A549 (cell line): ENCODE results near the gene SMAD6. TPM values are rescaled to one million over a fixed set of nuclear protein-coding genes. Genes with fewer than 3 reads are reported as not detected.

ENCODE experiments used
- ATAC-seq, 2 experiments: fragments of 200-7000 bp in 1 of 2; fragments of >200 bp in 1 of 2; cut with Nextera tagmentation in 1 of 2; cut with Tn5 transposase in 1 of 2; 3 replicates each; pipeline versions ENCODE4 v1.8.0 to v1.9.1; 2018 to 2020; ENCODE audit warnings: mild to moderate bottlenecking in 1 of 2, moderate library complexity in 1 of 2
- CTCF ChIA-PET: fragments of 300-600 bp; sonication (Branson Sonifier 250); formaldehyde crosslinking; extraction: SDS; loops from one replicate; lab custom pipeline; 2021; ENCODE audit warnings: antibody characterized with exemption, inconsistent platforms; lab: Yijun Ruan, JAX
- POLR2A ChIA-PET: fragments of 350-600 bp; formaldehyde crosslinking; extraction: SDS; loops from one replicate; lab custom pipeline; 2021; ENCODE audit warnings: antibody characterized with exemption, inconsistent platforms; lab: Yijun Ruan, JAX
- DNase-seq, 2 experiments: peaks; one replicate each; pipeline versions ENCODE4 v3.0.0 to v3.0.0-alpha.2; 2011 to 2016; ENCODE audit warnings: low read depth in 1 of 2, low spot score in 1 of 2
- FAIRE-seq: peaks from 2 replicates; lab custom pipeline; 2011; peaks lifted over from hg19 to GRCh38; lab: Jason Lieb, UNC
- H3K27ac ChIP-seq, 2 experiments: fragments of >200 bp; sonication (Bioruptor Twin); formaldehyde crosslinking; 3 replicates each; pipeline ENCODE4 v1.5.1; 2016 to 2017
- H3K4me1 ChIP-seq: fragments of >200 bp; sonication (Bioruptor Twin); formaldehyde crosslinking; 3 replicates; pipeline ENCODE4 v1.6.1; 2016
- H3K4me2 ChIP-seq: fragments of >200 bp; sonication (Bioruptor Twin); formaldehyde crosslinking; 3 replicates; pipeline ENCODE4 v1.6.1; 2016
- H3K4me3 ChIP-seq: fragments of >200 bp; sonication (Bioruptor Twin); formaldehyde crosslinking; 3 replicates; pipeline ENCODE4 v1.5.1; 2016
- H3K9me3 ChIP-seq: fragments of >200 bp; sonication (Bioruptor Twin); formaldehyde crosslinking; 3 replicates; pipeline ENCODE4 v1.6.1; 2016
- ATOH8 ChIP-seq: fragments of 250-450 bp; sonication (Bioruptor Pico); IDR thresholded peaks from 2 replicates; pipeline ENCODE4 v1.5.0; 2020; ENCODE audit warnings: low read depth, mild to moderate bottlenecking, moderate library complexity
- BCL3 ChIP-seq: fragments of >200 bp; sonication (Bioruptor Twin); formaldehyde crosslinking; IDR thresholded peaks from 3 replicates; pipeline ENCODE4 v1.6.1; 2016
- CBX8 ChIP-seq: fragments of 200-600 bp; sonication (generic); IDR thresholded peaks from 2 replicates; pipeline ENCODE4 v1.6.1; 2016
- CHD4 ChIP-seq: fragments of 200-600 bp; sonication (generic); IDR thresholded peaks from 2 replicates; pipeline ENCODE4 v1.6.1; 2016; ENCODE audit warnings: antibody characterized with exemption, mild to moderate bottlenecking, borderline replicate concordance
- CTCF ChIP-seq: fragments of >200 bp; sonication (Bioruptor Twin); formaldehyde crosslinking; IDR thresholded peaks from 3 replicates; pipeline ENCODE4 v1.5.1; 2016
- ELK1 ChIP-seq: fragments of 150-350 bp; IDR thresholded peaks from 2 replicates; pipeline ENCODE4 v1.6.1; 2014; ENCODE audit warnings: low read depth, mild to moderate bottlenecking, low read length
- EP300 ChIP-seq, 2 experiments: fragments of >200 bp; sonication (Bioruptor Twin); formaldehyde crosslinking; IDR thresholded peaks; 2 replicates in 1 of 2; 3 replicates in 1 of 2; pipeline ENCODE4 v1.6.1; 2016 to 2017
- ESRRA ChIP-seq: fragments of 150-350 bp; IDR thresholded peaks from 2 replicates; pipeline ENCODE4 v1.6.1; 2014; ENCODE audit warnings: mild to moderate bottlenecking, low read length, borderline replicate concordance
- FOSB ChIP-seq: fragments of 250-450 bp; sonication (Bioruptor Pico); IDR thresholded peaks from 2 replicates; pipeline ENCODE4 v1.5.0; 2020; ENCODE audit warnings: mild to moderate bottlenecking, moderate library complexity
- FOSL2 ChIP-seq, 2 experiments: fragments of 450-650 bp in 1 of 2; fragments of >200 bp in 1 of 2; sonication (Bioruptor Twin) in 1 of 2; formaldehyde crosslinking; IDR thresholded peaks; 2 replicates each; pipeline versions ENCODE4 v1.5.0 to v1.6.1; 2016 to 2020; ENCODE audit warnings: mild to moderate bottlenecking in 1 of 2, moderate library complexity in 1 of 2
- HEYL ChIP-seq: fragments of 250-450 bp; sonication (Bioruptor Pico); IDR thresholded peaks from 2 replicates; pipeline ENCODE4 v1.8.0; 2021; ENCODE audit warnings: mild to moderate bottlenecking, moderate library complexity
- HOXA7 ChIP-seq: fragments of 250-450 bp; sonication (Bioruptor Pico); IDR thresholded peaks from 2 replicates; pipeline ENCODE4 v1.5.0; 2020; ENCODE audit warnings: mild to moderate bottlenecking, moderate library complexity
- HOXB13 ChIP-seq: fragments of 250-450 bp; sonication (Bioruptor Pico); IDR thresholded peaks from 2 replicates; pipeline ENCODE4 v1.5.0; 2020; ENCODE audit warnings: low read depth, mild to moderate bottlenecking, moderate library complexity
- JUN ChIP-seq, 2 experiments: fragments of >200 bp; sonication (Bioruptor Twin); formaldehyde crosslinking; IDR thresholded peaks; 2 replicates in 1 of 2; 3 replicates in 1 of 2; pipeline ENCODE4 v1.6.1; 2016 to 2017
- JUNB ChIP-seq: fragments of >200 bp; sonication (Bioruptor Twin); formaldehyde crosslinking; IDR thresholded peaks from 2 replicates; pipeline ENCODE4 v1.6.1; 2016
- MAZ ChIP-seq: fragments of 150-350 bp; IDR thresholded peaks from 2 replicates; pipeline ENCODE4 v1.6.1; 2014; ENCODE audit warnings: antibody characterized with exemption, low read depth, low read length, borderline replicate concordance
- MYC ChIP-seq: IDR thresholded peaks from 2 replicates; pipeline ENCODE4 v1.6.1; 2012; ENCODE audit warnings: mild to moderate bottlenecking, inconsistent platforms, low read length, improper control_type of control experiment, borderline replicate concordance
- NFE2L2 ChIP-seq: fragments of 150-350 bp; conservative IDR thresholded peaks from 2 replicates; pipeline ENCODE4 v1.6.1; 2014; ENCODE audit warnings: low read length
- PHF8 ChIP-seq: fragments of 200-600 bp; sonication (generic); IDR thresholded peaks from 2 replicates; pipeline ENCODE4 v1.6.1; 2016; ENCODE audit warnings: low read depth, mild to moderate bottlenecking, antibody characterized with exemption, moderate library complexity, borderline replicate concordance
- RARB ChIP-seq: fragments of 250-450 bp; sonication (Bioruptor Pico); IDR thresholded peaks from 2 replicates; pipeline ENCODE4 v1.8.0; 2021; ENCODE audit warnings: mild to moderate bottlenecking, moderate library complexity
- RCOR1 ChIP-seq: fragments of 150-350 bp; IDR thresholded peaks from 2 replicates; pipeline ENCODE4 v1.6.1; 2014; ENCODE audit warnings: antibody characterized with exemption, low read length, low read depth
- REST ChIP-seq: fragments of 200-600 bp; sonication (generic); IDR thresholded peaks from 2 replicates; pipeline ENCODE4 v1.6.1; 2016; ENCODE audit warnings: antibody characterized with exemption, mild to moderate bottlenecking, moderate library complexity
- RNF2 ChIP-seq: fragments of 200-600 bp; sonication (generic); IDR thresholded peaks from 2 replicates; pipeline ENCODE4 v1.6.1; 2016; ENCODE audit warnings: low read depth, mild to moderate bottlenecking, antibody characterized with exemption, moderate library complexity, borderline replicate concordance
- SMC3 ChIP-seq: fragments of >200 bp; sonication (Bioruptor Twin); formaldehyde crosslinking; IDR thresholded peaks from 3 replicates; pipeline ENCODE4 v1.6.1; 2018; ENCODE audit warnings: inconsistent platforms
- SREBF2 ChIP-seq: fragments of 450-650 bp; IDR thresholded peaks from 2 replicates; pipeline ENCODE4 v1.6.1; 2014; ENCODE audit warnings: mild to moderate bottlenecking, moderate library complexity
- TFCP2L1 ChIP-seq: fragments of 250-450 bp; sonication (Bioruptor Pico); IDR thresholded peaks from 2 replicates; pipeline ENCODE4 v1.5.0; 2021; ENCODE audit warnings: mild to moderate bottlenecking
- TP53 ChIP-seq: fragments of 250-450 bp; sonication (Bioruptor Pico); IDR thresholded peaks from 2 replicates; pipeline ENCODE4 v1.5.0; 2021; ENCODE audit warnings: mild to moderate bottlenecking, moderate library complexity
- USF2 ChIP-seq: fragments of 450-650 bp; IDR thresholded peaks from 2 replicates; pipeline ENCODE4 v1.6.1; 2014; ENCODE audit warnings: antibody characterized with exemption
- WGBS: methylation state at CpG from one replicate; pipeline ENCODE4 v1.1.6; 2017; ENCODE audit errors: missing lambda C conversion rate; 5-methylcytosine and 5-hydroxymethylcytosine counted together
- polyA plus RNA-seq, 4 experiments: library from polyadenylated mRNA; depleted of rRNA in 3 of 4; stranded (reverse); fragments of >200 nt; fragmentation: RNase III in 1 of 4; extraction: RNeasy Plus Mini Kit Qiagen cat#74134 plus additional on column Dnase treatment in 1 of 4; gene quantifications; 2 replicates in 3 of 4; 3 replicates in 1 of 4; pipeline ENCODE4 v1.2.3, GENCODE V29; 2011 to 2017

The SMAD6 gene
- polyA plus RNA-seq, 2 of the 4 experiments (the other 2 are of a cell fraction) = 9.6 to 46.6 TPM

- peaks cover 73% of the 10 kb centered on the region for H3K4me1 ChIP-seq
- no peak for FAIRE-seq
- CTCF ChIA-PET = interaction anchor here (7.9 to 11.3 kb wide), 2 partner anchors 16 to 48 kb away, joined by 75 to 182 read pairs; partner anchors contain the start of gene SMAD6
- POLR2A ChIA-PET = no interaction called here
- H3K4me3 ChIP-seq = no peak overlapping the region
- no peak for TF ChIP-seq ELK1
- TF ChIP-seq JUN (IDR thresholded peaks at IDR 0.05) = no peak
- TF ChIP-seq CBX8 = no peak
- no peak for TF ChIP-seq ATOH8 (CRISPR knock-in tag)
- TF ChIP-seq PHF8 = no peak
- no peak for TF ChIP-seq TFCP2L1 (CRISPR knock-in tag)
- TF ChIP-seq RNF2 = no peak
- no peak for TF ChIP-seq HOXB13
- TF ChIP-seq EP300 (IDR thresholded peaks at IDR 0.05) = no peak
- no peak for TF ChIP-seq HEYL (CRISPR knock-in tag)
- TF ChIP-seq RARB (CRISPR knock-in tag) = no peak
- TF ChIP-seq USF2 = no peak
- TF ChIP-seq MYC = no peak
- TF ChIP-seq NFE2L2 = no peak
- TF ChIP-seq BCL3 = no peak
- TF ChIP-seq MAZ = no peak
- no peak for TF ChIP-seq TP53 (CRISPR knock-in tag)
- no peak for DNase-seq
- peak overlapping the region in 1 of 2 experiments; percentile 59; a peak in 4 of 6 replicates for H3K27ac ChIP-seq
- H3K4me2 ChIP-seq = no peak overlapping the region
- no peaks in the 10 kb centered on the region for H3K9me3 ChIP-seq
- no peak for ATAC-seq
Measured at GRCh38 chr15:66725464-66725785, 23.4 kb downstream of the SMAD6 start.

- Histone ChIP-seq H3K4me3 (no peak overlapping the region), H3K27ac (peak overlapping the region in 1 of 2 experiments; percentile 59; a peak in 4 of 6 replicates), H3K4me1 (peaks cover 69% of the 10 kb centered on the region), H3K4me2 (no peak overlapping the region)
- DNase-seq (no peak), FAIRE-seq (no peak)
- CTCF ChIA-PET = interaction anchor here (1.5 to 11.3 kb wide), 3 partner anchors 10 to 47 kb away, joined by 5 to 182 read pairs (median 75); partner anchors contain the start of gene SMAD6
- TF ChIP-seq CTCF = no peak
- no peak for TF ChIP-seq HOXA7 (CRISPR knock-in tag)
- no peak for TF ChIP-seq JUNB
- no peak for TF ChIP-seq CBX8
- TF ChIP-seq REST = no peak
- TF ChIP-seq PHF8 = no peak
- no peak for TF ChIP-seq SMC3
- no peak for TF ChIP-seq ESRRA
- TF ChIP-seq FOSB = no peak
- no peak for TF ChIP-seq MAZ
- no peak for TF ChIP-seq RCOR1
- TF ChIP-seq FOSL2 (IDR thresholded peaks at IDR 0.05) = no peak
- no peak for TF ChIP-seq FOSL2 (CRISPR knock-in tag; IDR thresholded peaks at IDR 0.05)
- no peak for TF ChIP-seq CHD4
- TF ChIP-seq SREBF2 = no peak
- TF ChIP-seq RNF2 = no peak
- no peak for TF ChIP-seq TP53 (CRISPR knock-in tag)
- TF ChIP-seq, all 56 proteins: peak for 0
- H3K9me3 ChIP-seq = no peaks in the 10 kb centered on the region
- POLR2A ChIA-PET = no interaction called here
- ATAC-seq = no peak
- 93% methylated on average over 2 of the region's 2 CpGs for WGBS
Measured at GRCh38 chr15:66726386-66726785, 24.4 kb downstream of the SMAD6 start.
